Kidney (tissue), 14 donors: ENCODE results near the gene SLC22A1. TPM values are rescaled to one million over a fixed set of nuclear protein-coding genes. Genes with fewer than 3 reads are reported as not detected.
A peak's percentile ranks its signal among the peaks of the same experiment; 100 is the strongest.
"Not testable (repeated sequence)": the region's sequence is repeated elsewhere in the genome, so short reads cannot be mapped to it uniquely, and the experiment has no call there.

Experiments used
- DNase-seq, 5 donors: peaks; one replicate each; pipeline ENCODE4 v3.0.0-alpha.2; 2013 to 2020
- FAIRE-seq: peaks from 2 replicates; lab custom pipeline; 2012; peaks lifted over from hg19 to GRCh38; lab: Jason Lieb, UNC
- H3K27ac ChIP-seq, 2 donors: one replicate each; pipeline ENCODE4 v1.7.0; 2013; ENCODE audit warnings: low read depth in 2 of 2, low read length in 2 of 2, inconsistent platforms in 1 of 2
- H3K27me3 ChIP-seq: one replicate; pipeline ENCODE4 v1.7.1; 2013; ENCODE audit warnings: low read length, inconsistent platforms; ENCODE audit not compliant: control insufficient read depth, insufficient read depth
- H3K36me3 ChIP-seq, 3 donors: one replicate each; pipeline versions ENCODE4 v1.7.0 to v1.7.1; 2013; ENCODE audit warnings: low read length in 3 of 3, control low read depth in 1 of 3, inconsistent platforms in 1 of 3; ENCODE audit not compliant: insufficient read depth in 3 of 3, control insufficient read depth in 2 of 3
- H3K4me1 ChIP-seq, 3 donors: one replicate each; pipeline versions ENCODE4 v1.7.0 to v1.7.1; 2013; ENCODE audit warnings: low read length in 3 of 3, inconsistent platforms in 1 of 3, low read depth in 1 of 3; ENCODE audit not compliant: control insufficient read depth in 2 of 3, insufficient read depth in 2 of 3
- H3K4me3 ChIP-seq, 3 donors: one replicate each; pipeline versions ENCODE4 v1.7.0 to v1.8.1; 2013; ENCODE audit warnings: low read length in 3 of 3, control low read depth in 1 of 3, inconsistent platforms in 1 of 3
- H3K9ac ChIP-seq, 3 donors: one replicate each; pipeline versions ENCODE4 v1.7.0 to v1.7.1; 2013; ENCODE audit warnings: low read length in 3 of 3, control low read depth in 1 of 3, inconsistent platforms in 1 of 3
- H3K9me3 ChIP-seq, 3 donors: one replicate each; pipeline versions ENCODE4 v1.7.0 to v1.7.1; 2013; ENCODE audit warnings: low read length in 3 of 3, control low read depth in 1 of 3, inconsistent platforms in 1 of 3; ENCODE audit not compliant: control insufficient read depth in 2 of 3, insufficient read depth in 1 of 3
- CTCF ChIP-seq: IDR thresholded peaks from 3 replicates; pipeline ENCODE4 v1.5.1; 2012; ENCODE audit warnings: mild to moderate bottlenecking, moderate library complexity, borderline replicate concordance; ENCODE audit not compliant: insufficient read depth; ENCODE audit errors: extremely low read depth
- intact Hi-C: fragments of 100-400 bp; cut with DNase I; formaldehyde crosslinking; loops from one replicate; pipeline ENCODE4 v1.11.1; 2022
- polyA plus RNA-seq: library from polyadenylated mRNA; stranded (reverse); fragments of 350-450 nt; fragmentation: Illumina TruSeq; extraction: RNeasy Lipid Tissue Mini Kit (QIAGEN cat#74804); gene quantifications from one replicate; pipeline ENCODE4 v1.2.3, GENCODE V29; 2014; ENCODE audit warnings: low read depth, low replicate concordance; ENCODE audit not compliant: insufficient read depth
- total RNA-seq: library from RNA; stranded (reverse); fragmentation: NEBNext Ultra II Directional; extraction: Animal tissue kit (Norgen Biotek cat#: 25700); gene quantifications from one replicate; pipeline ENCODE4 v1.2.1, GENCODE V29; 2021
- donor health status: control.
- donor health status: control.
- donor health status: control.
- donor health status: control.
- donor health status: control.
- donor health status: DM: yes; HTN: yes; CAD: no.
- donor health status: Normal renal cell carcinoma (clear cell type).

SLC22A1 gene
- total and polyA plus RNA-seq, 2 donors from 2014 or later, result 1.4 to 2.3 TPM

GRCh38 chr6:160088069-160088783 lies 33.4 kb upstream of the SLC22A1 start:
- no peak for FAIRE-seq
- intact Hi-C loops, result no loop called here

GRCh38 chr6:160088784-160089533 lies 32.7 kb upstream of the SLC22A1 start:
- no peak for TF ChIP-seq CTCF
- no peaks in the 10 kb centered on the region for H3K9me3 ChIP-seq
- H3K4me1 ChIP-seq, result peaks cover 0 to 11% (median 0%) of the 10 kb centered on the region in 3 donors
- no peak overlapping the region for H3K4me3 ChIP-seq
- no peaks in the 10 kb centered on the region for H3K27me3 ChIP-seq
- intact Hi-C loops, result no loop called here
- no peak overlapping the region for H3K9ac ChIP-seq
- DNase-seq (no peak), FAIRE-seq (no peak)
- peaks cover 8 to 80% (median 62%) of the 10 kb centered on the region in 3 donors for H3K36me3 ChIP-seq
- H3K27ac ChIP-seq, result no peak overlapping the region

More at GRCh38 chr6:160088069-160088783, 33.4 kb upstream of the SLC22A1 start:
- no peak overlapping the region for H3K4me3 ChIP-seq
- peak in 4 of 5 donors; percentile 45 to 67 (median 57) for DNase-seq
- H3K27ac ChIP-seq, result no peak overlapping the region
- no peaks in the 10 kb centered on the region for H3K27me3 ChIP-seq
- peaks cover 0 to 11% (median 0%) of the 10 kb centered on the region in 3 donors for H3K4me1 ChIP-seq
- H3K36me3 ChIP-seq, result peaks cover 8 to 77% (median 55%) of the 10 kb centered on the region in 3 donors
- no peak overlapping the region for H3K9ac ChIP-seq
- no peaks in the 10 kb centered on the region for H3K9me3 ChIP-seq
- TF ChIP-seq CTCF, result peak; percentile 67

GRCh38 chr6:160089534-160089897 lies 32.1 kb upstream of the SLC22A1 start:
- peak overlapping the region in 1 of 2 donors; percentile 6 for H3K27ac ChIP-seq
- no peaks in the 10 kb centered on the region for H3K9me3 ChIP-seq
- intact Hi-C loops, result no loop called here
- H3K4me3 ChIP-seq, result no peak overlapping the region
- DNase-seq (no peak), FAIRE-seq (no peak)
- peaks cover 0 to 11% (median 0%) of the 10 kb centered on the region in 3 donors for H3K4me1 ChIP-seq
- no peak for TF ChIP-seq CTCF
- H3K9ac ChIP-seq, result no peak overlapping the region
- H3K27me3 ChIP-seq, result no peaks in the 10 kb centered on the region
- peaks cover 8 to 79% (median 60%) of the 10 kb centered on the region in 3 donors for H3K36me3 ChIP-seq

- H3K9me3 ChIP-seq, H3K27me3 ChIP-seq, DNase-seq, H3K4me3 ChIP-seq, H3K9ac ChIP-seq, H3K27ac ChIP-seq, intact Hi-C loops, FAIRE-seq: not testable (repeated sequence)
- Histone ChIP-seq H3K36me3 (peaks cover 4 to 68% (median 51%) of the 10 kb centered on the region in 3 donors), H3K4me1 (peaks cover 0 to 11% (median 0%) of the 10 kb centered on the region in 3 donors)
These were observed 31.0 kb upstream of the SLC22A1 start for GRCh38 chr6:160090442-160091239.

- H3K9me3 ChIP-seq, DNase-seq, H3K27ac ChIP-seq, H3K4me3 ChIP-seq, H3K27me3 ChIP-seq, intact Hi-C loops, H3K9ac ChIP-seq, FAIRE-seq: not testable (repeated sequence)
- Histone ChIP-seq H3K4me1 (peaks cover 0 to 11% (median 0%) of the 10 kb centered on the region in 3 donors), H3K36me3 (peaks cover 4 to 63% (median 49%) of the 10 kb centered on the region in 3 donors)
These were observed 29.4 kb upstream of the SLC22A1 start for GRCh38 chr6:160092176-160092575.
